Measurements from ENCODE around the gene SACM1L.

- TF ChIP-seq CTCF (IDR thresholded peaks at IDR 0.05) (no peak), POLR2A (IDR thresholded peaks at IDR 0.05) (no peak)
Observed at GRCh38 chr3:45761831-45762230, 72.6 kb downstream of the SACM1L start.
